K562 (cell line): ENCODE data around the gene MPG. TPM values are rescaled to one million over a fixed set of nuclear protein-coding genes. Genes with fewer than 3 reads are reported as not detected.

Experiments
- ATAC-seq: fragments of 200-7000 bp; cut with Tn5 transposase; 3 replicates; pipeline ENCODE4 v1.9.1; 2020; ENCODE audit warnings: moderate library complexity
- BruUV-seq: library from RNA; stranded (reverse); fragments of 400-500 nt; replicated peaks from 2 replicates; lab custom pipeline; 2021; lab: Mats Ljungman, UMichigan
- CTCF ChIA-PET: fragments of 300-600 bp; formaldehyde crosslinking; extraction: SDS; loops from one replicate; lab custom pipeline; 2021; ENCODE audit warnings: low intra/inter-chr PET ratio; lab: Yijun Ruan, JAX
- POLR2A ChIA-PET: fragments of 300-600, 350-650 bp; sonication (Branson Sonifier 250); formaldehyde crosslinking; extraction: SDS; loops from one replicate; lab custom pipeline; 2021; ENCODE audit warnings: antibody characterized with exemption, inconsistent platforms; lab: Yijun Ruan, JAX
- DNase-seq, 4 experiments: peaks; one replicate each; pipeline versions ENCODE4 v3.0.0 to v3.0.0-alpha.2; 2011 to 2018; ENCODE audit warnings: low spot score in 3 of 4, mixed read lengths in 3 of 4; ENCODE audit errors: extremely low read depth in 1 of 4
- FAIRE-seq: peaks from 2 replicates; lab custom pipeline; 2011; peaks lifted over from hg19 to GRCh38; lab: Jason Lieb, UNC
- H2AFZ ChIP-seq: 2 replicates; pipeline ENCODE4 v1.6.0; 2011; ENCODE audit warnings: low read depth, low read length, control low read depth, inconsistent platforms
- H3K27ac ChIP-seq: fragments of 200-600 bp; 3 replicates; pipeline ENCODE4 v1.8.0; 2011; ENCODE audit warnings: low read depth, mild to moderate bottlenecking, control low read depth, inconsistent platforms, low read length, moderate library complexity, mixed read lengths; ENCODE audit errors: extremely low read depth
- H3K27me3 ChIP-seq, 2 experiments: fragments of 300-600 bp in 1 of 2; 2 replicates in 1 of 2; 3 replicates in 1 of 2; pipeline versions ENCODE4 v1.6.0 to v1.8.0; 2011; ENCODE audit warnings: inconsistent platforms in 2 of 2, low read length in 2 of 2, mild to moderate bottlenecking in 1 of 2, mixed read lengths in 1 of 2, moderate library complexity in 1 of 2; ENCODE audit not compliant: control insufficient read depth in 2 of 2, insufficient read depth in 2 of 2
- H3K36me3 ChIP-seq: fragments of 300-600 bp; 3 replicates; pipeline ENCODE4 v1.8.0; 2011; ENCODE audit warnings: mild to moderate bottlenecking, low read length, inconsistent platforms; ENCODE audit not compliant: control insufficient read depth, insufficient read depth
- H3K4me1 ChIP-seq, 2 experiments: fragments of 200-600 bp in 1 of 2; replicated peaks in 1 of 2; 2 replicates in 1 of 2; 3 replicates in 1 of 2; pipeline versions ENCODE4 v1.5.1 to v1.8.0; 2011; ENCODE audit warnings: inconsistent platforms in 2 of 2, low read length in 2 of 2, mild to moderate bottlenecking in 1 of 2, mixed read lengths in 1 of 2, moderate library complexity in 1 of 2; ENCODE audit not compliant: control insufficient read depth in 2 of 2, insufficient read depth in 2 of 2
- H3K4me2 ChIP-seq: 2 replicates; pipeline ENCODE4 v1.6.1; 2011; ENCODE audit warnings: low read length, control low read depth, inconsistent platforms, mixed read lengths; ENCODE audit not compliant: insufficient read depth
- H3K4me3 ChIP-seq: fragments of 200-600 bp; sonication (generic), shearing (Covaris generic); 2 replicates; pipeline ENCODE4 v1.5.1; 2016; ENCODE audit warnings: control low read depth, inconsistent platforms
- H3K79me2 ChIP-seq: fragments of 200-600 bp; 3 replicates; pipeline ENCODE4 v1.8.0; 2011; ENCODE audit warnings: low read length, inconsistent platforms; ENCODE audit not compliant: control insufficient read depth, insufficient read depth
- H3K9ac ChIP-seq, 2 experiments: 2 replicates each; pipeline versions ENCODE4 v1.6.0 to v1.6.1; 2011; ENCODE audit warnings: low read depth in 2 of 2, low read length in 2 of 2, control low read depth in 1 of 2, inconsistent platforms in 1 of 2, mild to moderate bottlenecking in 1 of 2, mixed read lengths in 1 of 2; ENCODE audit not compliant: insufficient read depth in 1 of 2
- H3K9me1 ChIP-seq: one replicate; pipeline ENCODE4 v1.6.0; 2011; ENCODE audit warnings: inconsistent platforms, mild to moderate bottlenecking, low read length, moderate library complexity; ENCODE audit not compliant: control insufficient read depth, insufficient read depth
- H3K9me3 ChIP-seq: replicated peaks from 2 replicates; pipeline ENCODE4 v1.5.1; 2011; ENCODE audit warnings: low read depth, low read length, inconsistent platforms; ENCODE audit not compliant: control insufficient read depth, insufficient read depth
- H4K20me1 ChIP-seq: replicated peaks from 2 replicates; pipeline ENCODE4 v1.6.1; 2011; ENCODE audit warnings: low read length, inconsistent platforms, mixed read lengths; ENCODE audit not compliant: control insufficient read depth, insufficient read depth
- BHLHE40 ChIP-seq: IDR thresholded peaks from 2 replicates; pipeline ENCODE4 v1.6.1; 2011; ENCODE audit warnings: low read length, improper control_type of control experiment
- CXXC5 ChIP-seq: fragments of 250-450 bp; sonication (Bioruptor Pico); IDR thresholded peaks from 2 replicates; pipeline ENCODE4 v1.8.0; 2022; ENCODE audit warnings: inconsistent platforms, mild to moderate bottlenecking, moderate library complexity
- HDGF ChIP-seq: fragments of 450-650 bp; IDR thresholded peaks from 2 replicates; pipeline ENCODE4 v1.6.1; 2016
- MECOM ChIP-seq: fragments of 250-450 bp; sonication (Bioruptor Pico); IDR thresholded peaks from 2 replicates; pipeline ENCODE4 v1.8.0; 2022; ENCODE audit warnings: inconsistent platforms
- MTF1 ChIP-seq: fragments of 250-450 bp; sonication (Bioruptor Pico); IDR thresholded peaks from 2 replicates; pipeline ENCODE4 v1.9.0; 2021; ENCODE audit warnings: moderate library complexity, mild to moderate bottlenecking, inconsistent platforms, borderline replicate concordance
- RB1 ChIP-seq: fragments of 450-650 bp; IDR thresholded peaks from 2 replicates; pipeline ENCODE4 v1.6.1; 2017; ENCODE audit warnings: low read depth, mild to moderate bottlenecking
- RBM14 ChIP-seq: fragments of 200-400 bp; formaldehyde crosslinking; IDR thresholded peaks from 2 replicates; pipeline ENCODE4 v1.6.1; 2018; ENCODE audit warnings: low read depth, mild to moderate bottlenecking, low read length, moderate library complexity, borderline replicate concordance; ENCODE audit not compliant: insufficient read depth
- RFX7 ChIP-seq: fragments of 250-450 bp; sonication (Bioruptor Pico); IDR thresholded peaks from 2 replicates; pipeline ENCODE4 v1.5.1; 2021; ENCODE audit warnings: mild to moderate bottlenecking
- TSC22D4 ChIP-seq: fragments of 450-650 bp; IDR thresholded peaks from 2 replicates; pipeline ENCODE4 v1.6.1; 2016; ENCODE audit warnings: missing genetic modification characterization, missing biosample characterization, control low read depth
- XRCC5 ChIP-seq: fragments of 200-400 bp; formaldehyde crosslinking; IDR thresholded peaks from 2 replicates; pipeline ENCODE4 v1.6.1; 2017; ENCODE audit warnings: low read depth, mild to moderate bottlenecking, low read length
- ZFX ChIP-seq: sonication (generic); formaldehyde crosslinking; IDR thresholded peaks from 2 replicates; pipeline ENCODE4 v1.8.0; 2022; ENCODE audit warnings: mild to moderate bottlenecking, missing genetic modification reagents, moderate library complexity
- ZNF384 ChIP-seq: IDR thresholded peaks from 2 replicates; pipeline ENCODE4 v1.6.1; 2012; ENCODE audit warnings: low read depth, low read length, improper control_type of control experiment
- WGBS: fragments of 100-300 bp; shearing (Covaris generic); methylation state at CpG from one replicate; pipeline ENCODE4 v1.1.6; 2016; ENCODE audit warnings: low coverage, mixed read lengths; ENCODE audit not compliant: insufficient coverage; ENCODE audit errors: missing lambda C conversion rate; 5-methylcytosine and 5-hydroxymethylcytosine counted together
- in situ Hi-C: fragments of 300-500 bp; cut with MboI; formaldehyde crosslinking; loops from 4 replicates; pipeline ENCODE4 v1.15.0; 2018; ENCODE audit warnings: inconsistent platforms, mixed read lengths
- intact Hi-C: fragments of 100-400 bp; cut with micrococcal nuclease; formaldehyde crosslinking; loops from 2 replicates; pipeline ENCODE4 v1.14.2; 2022
- polyA plus RNA-seq, 8 experiments: library from polyadenylated mRNA; depleted of rRNA in 4 of 8; stranded (reverse) in 5 of 8; unstranded in 3 of 8; fragments of >200 nt; fragmentation: Nextera tagmentation in 2 of 8; fragmentation: Illumina TruSeq in 1 of 8; extraction: Ambion mirVana in 2 of 8; extraction: Trizol in 1 of 8; gene quantifications; 2 replicates each; pipeline versions ENCODE4 v1.2.1 to v1.2.3, GENCODE V29; 2011 to 2014; ENCODE audit warnings: inconsistent platforms in 1 of 8, missing spikeins in 1 of 8
- total RNA-seq, 7 experiments: library from RNA; depleted of rRNA in 6 of 7; stranded (reverse); fragments of >200 nt in 6 of 7; fragmentation: Illumina TruSeq in 2 of 7; extraction: Trizol in 2 of 7; gene quantifications; 2 replicates each; pipeline versions ENCODE4 v1.2.1 to v1.2.3, GENCODE V29; 2011 to 2021; ENCODE audit warnings: low replicate concordance in 1 of 7
- TF ChIP-seq, protein P1 (sequence below), 2 experiments: fragments of 450-650 bp in 1 of 2; sonication (generic) in 1 of 2; formaldehyde crosslinking in 1 of 2; IDR thresholded peaks; 2 replicates each; pipeline versions ENCODE4 v1.7.1 to v1.9.0; 2016 to 2022; ENCODE audit warnings: inconsistent platforms in 1 of 2, mild to moderate bottlenecking in 1 of 2, missing genetic modification reagents in 1 of 2

MPG gene
- total and polyA plus RNA-seq, 9 of the 15 experiments (the other 6 are each of a cell fraction or from before 2014, with no cell fraction given): 0.42 to 226 (median 36.2) TPM

GRCh38 chr16:77273-77806, 685 bp upstream of the MPG start:
- ChIA-PET CTCF (interaction anchor here (1.0 to 2.0 kb wide), 2 partner anchors 19 to 20 kb away, joined by 3 to 9 read pairs; no protein-coding TSS in a partner anchor), POLR2A (interaction anchor here (0.6 to 2.0 kb wide), 7 partner anchors 8 to 30 kb away, joined by 3 to 11 read pairs (median 4); no protein-coding TSS in a partner anchor)
- Histone ChIP-seq H3K79me2 (peaks cover 29% of the 10 kb centered on the region), H3K4me1 (peaks cover 32 to 72% of the 10 kb centered on the region in 2 experiments), H3K4me3 (peak overlapping the region; percentile 93), H2AFZ (peak overlapping the region; percentile 76), H3K9ac (peak overlapping the region; percentile 89 to 100), H3K9me3 (no peaks in the 10 kb centered on the region; the same call in 1 of the 2 replicates), H3K27ac (peak overlapping the region; percentile 89), H3K9me1 (peaks cover 5% of the 10 kb centered on the region), H4K20me1 (peaks cover 3% of the 10 kb centered on the region; the same call in 1 of the 2 replicates), H3K27me3 (no peaks in the 10 kb centered on the region), H3K4me2 (peak overlapping the region; percentile 88), H3K36me3 (peaks cover 21% of the 10 kb centered on the region; the same call in 2 of the 3 replicates)
- 11% methylated on average over 23 of the region's 31 CpGs for WGBS
- DNase-seq (peak in 2 of 4 experiments; percentile 74 to 75), FAIRE-seq (peak; percentile 68), ATAC-seq (peak; percentile 67)
- in situ Hi-C loops: no loop called here
- BruUV-seq: TSS peak; percentile 76
- intact Hi-C loops: no loop called here
- TF ChIP-seq ZFX (CRISPR knock-in tag): peak; percentile 83
- peak; percentile 53 for TF ChIP-seq BHLHE40
- TF ChIP-seq RBM14: 0 out of 2 replicates have a peak, but pooled peaks have one; percentile 8
- TF ChIP-seq, protein P1, sequence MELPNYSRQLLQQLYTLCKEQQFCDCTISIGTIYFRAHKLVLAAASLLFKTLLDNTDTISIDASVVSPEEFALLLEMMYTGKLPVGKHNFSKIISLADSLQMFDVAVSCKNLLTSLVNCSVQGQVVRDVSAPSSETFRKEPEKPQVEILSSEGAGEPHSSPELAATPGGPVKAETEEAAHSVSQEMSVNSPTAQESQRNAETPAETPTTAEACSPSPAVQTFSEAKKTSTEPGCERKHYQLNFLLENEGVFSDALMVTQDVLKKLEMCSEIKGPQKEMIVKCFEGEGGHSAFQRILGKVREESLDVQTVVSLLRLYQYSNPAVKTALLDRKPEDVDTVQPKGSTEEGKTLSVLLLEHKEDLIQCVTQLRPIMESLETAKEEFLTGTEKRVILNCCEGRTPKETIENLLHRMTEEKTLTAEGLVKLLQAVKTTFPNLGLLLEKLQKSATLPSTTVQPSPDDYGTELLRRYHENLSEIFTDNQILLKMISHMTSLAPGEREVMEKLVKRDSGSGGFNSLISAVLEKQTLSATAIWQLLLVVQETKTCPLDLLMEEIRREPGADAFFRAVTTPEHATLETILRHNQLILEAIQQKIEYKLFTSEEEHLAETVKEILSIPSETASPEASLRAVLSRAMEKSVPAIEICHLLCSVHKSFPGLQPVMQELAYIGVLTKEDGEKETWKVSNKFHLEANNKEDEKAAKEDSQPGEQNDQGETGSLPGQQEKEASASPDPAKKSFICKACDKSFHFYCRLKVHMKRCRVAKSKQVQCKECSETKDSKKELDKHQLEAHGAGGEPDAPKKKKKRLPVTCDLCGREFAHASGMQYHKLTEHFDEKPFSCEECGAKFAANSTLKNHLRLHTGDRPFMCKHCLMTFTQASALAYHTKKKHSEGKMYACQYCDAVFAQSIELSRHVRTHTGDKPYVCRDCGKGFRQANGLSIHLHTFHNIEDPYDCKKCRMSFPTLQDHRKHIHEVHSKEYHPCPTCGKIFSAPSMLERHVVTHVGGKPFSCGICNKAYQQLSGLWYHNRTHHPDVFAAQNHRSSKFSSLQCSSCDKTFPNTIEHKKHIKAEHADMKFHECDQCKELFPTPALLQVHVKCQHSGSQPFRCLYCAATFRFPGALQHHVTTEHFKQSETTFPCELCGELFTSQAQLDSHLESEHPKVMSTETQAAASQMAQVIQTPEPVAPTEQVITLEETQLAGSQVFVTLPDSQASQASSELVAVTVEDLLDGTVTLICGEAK (IDR thresholded peaks at IDR 0.05): 0 out of 2 replicates have a peak, but pooled peaks have one; percentile 23
- TF ChIP-seq, protein P1 (CRISPR knock-in tag; IDR thresholded peaks at IDR 0.05): no peak
- no peak for TF ChIP-seq ZNF384
- TF ChIP-seq MTF1 (CRISPR knock-in tag): no peak
- no peak for TF ChIP-seq MECOM (CRISPR knock-in tag)
- TF ChIP-seq TSC22D4 (tag): no peak
- peak; percentile 31; the same call in 1 of the 2 replicates for TF ChIP-seq XRCC5
- TF ChIP-seq HDGF: 0 out of 2 replicates have a peak, but pooled peaks have one; percentile 34
- TF ChIP-seq RB1: peak; percentile 34
- TF ChIP-seq RFX7 (CRISPR knock-in tag): no peak
- peak; percentile 43; the same call in 1 of the 2 replicates for TF ChIP-seq CXXC5 (CRISPR knock-in tag)
